GM19238 (cell line): ENCODE results near the gene WWOX.

Experiments
- DNase-seq: peaks from one replicate; pipeline ENCODE4 v3.0.0; 2011; ENCODE audit warnings: low spot score; ENCODE audit not compliant: insufficient read length

WWOX gene

DNA sequence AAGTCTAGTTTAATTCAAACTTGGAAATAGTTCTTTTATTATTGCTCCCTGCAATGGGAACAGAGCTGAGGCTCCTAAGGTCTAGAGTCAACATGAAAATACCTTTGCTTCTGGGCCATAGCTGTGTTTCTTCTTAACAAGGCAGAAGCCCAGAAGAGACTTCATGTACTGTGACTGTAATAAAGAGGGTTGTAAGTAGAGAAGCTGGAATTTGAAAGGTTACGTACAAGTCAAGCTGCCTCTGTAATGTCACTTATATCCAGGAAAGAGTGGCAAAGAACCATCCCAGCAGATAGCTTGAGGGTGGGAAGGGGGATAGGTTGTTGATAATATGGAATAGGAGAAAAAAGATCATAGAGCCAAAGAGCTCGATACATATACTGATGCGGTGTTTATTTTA lies 248.6 kb downstream of the WWOX start:
- DNase-seq: no peak

DNA sequence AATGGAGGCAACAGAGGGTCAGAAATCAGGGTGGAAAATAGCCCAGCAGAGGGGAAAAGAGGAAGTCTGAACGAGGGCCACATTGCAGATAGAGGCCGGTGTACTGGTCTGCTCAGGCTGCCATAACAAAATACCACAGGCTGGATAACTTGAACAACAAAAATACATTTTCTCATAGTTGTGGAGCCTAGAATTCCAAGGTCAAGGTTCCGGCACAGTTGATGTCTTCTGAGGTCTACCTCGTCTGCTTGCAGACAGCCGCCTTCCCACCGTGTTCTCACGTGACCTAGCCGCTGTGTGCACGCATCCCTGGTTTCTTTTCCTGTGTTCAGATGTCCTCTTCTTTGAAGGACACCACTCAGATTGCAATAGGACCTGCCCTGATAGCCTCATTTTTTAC lies 249.4 kb downstream of the WWOX start:
- no peak for DNase-seq

DNA sequence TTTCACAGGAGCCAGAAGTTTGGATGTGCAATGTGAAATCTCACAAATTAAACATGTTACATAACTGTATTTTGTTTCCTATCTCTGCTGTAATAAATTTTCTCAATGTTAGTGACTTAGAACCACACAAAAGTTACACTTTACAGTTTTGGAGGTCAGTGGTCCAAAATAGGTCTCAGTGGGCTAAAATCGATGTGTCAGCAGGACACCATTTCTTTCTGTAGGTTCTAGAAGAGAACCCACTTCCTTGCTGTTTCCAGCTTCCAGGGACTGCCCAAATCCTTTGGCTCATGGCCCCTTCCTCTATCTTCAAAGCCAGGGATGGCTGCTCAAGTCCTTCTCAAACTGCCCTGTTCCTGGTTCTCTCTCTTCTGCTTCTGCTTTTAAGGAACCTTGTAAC lies 252.7 kb downstream of the WWOX start:
- no peak for DNase-seq

DNA sequence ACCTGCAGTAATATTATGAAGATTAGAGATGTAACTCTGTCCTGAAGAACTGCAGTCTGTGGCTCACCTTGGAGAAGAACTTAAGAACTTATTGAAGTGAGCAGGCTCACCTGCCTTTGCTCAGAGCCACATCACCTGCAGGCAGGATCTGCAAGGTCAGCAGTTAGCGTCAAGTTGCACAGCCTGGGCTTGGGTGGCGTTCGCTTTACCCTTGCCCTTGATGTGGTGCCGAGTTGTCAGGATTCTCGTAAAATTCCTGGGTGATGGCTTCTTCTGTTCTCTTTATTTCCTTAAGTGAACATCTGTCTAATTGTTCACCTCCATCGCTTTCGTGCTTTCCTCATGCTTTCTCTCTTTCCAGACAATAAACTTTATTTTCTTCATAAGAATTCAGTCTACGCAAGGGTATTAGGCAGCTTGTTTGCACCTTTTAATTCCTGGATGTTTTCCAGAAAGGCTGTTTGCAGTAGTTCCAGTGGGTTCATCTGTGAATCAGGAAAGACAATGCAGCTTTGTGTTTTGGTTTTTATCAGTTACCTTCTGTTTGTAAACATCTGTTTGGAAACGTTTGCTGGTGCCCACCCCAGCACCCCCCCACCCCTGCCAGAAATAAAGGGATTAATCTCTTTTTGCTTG lies 254.3 kb downstream of the WWOX start:
- no peak for DNase-seq

DNA sequence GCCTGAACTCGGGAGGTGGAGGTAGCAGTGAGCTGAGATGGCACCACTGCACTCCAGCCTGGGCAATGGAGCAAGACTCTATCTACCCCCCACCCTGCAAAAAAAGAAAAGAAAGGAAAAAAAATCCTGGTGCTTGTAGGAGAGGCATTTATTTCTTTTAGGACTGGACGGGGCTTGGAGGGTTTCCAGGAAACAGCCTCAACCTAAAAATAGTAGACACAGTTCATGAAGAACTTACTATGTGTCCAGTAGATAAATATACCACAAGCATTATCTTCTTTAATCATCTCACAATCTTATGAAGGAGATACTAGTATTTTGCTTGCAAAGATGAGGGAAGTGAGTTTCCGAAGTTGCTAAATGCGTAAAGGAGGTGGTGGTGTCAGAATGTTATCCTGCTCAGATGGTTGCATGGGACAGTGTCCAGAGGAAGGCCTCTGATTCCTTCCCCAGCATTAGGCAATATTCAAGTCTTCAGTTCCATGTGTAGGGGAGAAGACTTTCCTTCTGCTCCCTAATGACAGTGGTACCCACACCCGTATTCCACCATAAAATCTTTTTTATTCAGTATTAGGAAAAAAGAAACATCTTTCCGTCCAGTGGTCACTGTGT lies 263.2 kb downstream of the WWOX start:
- DNase-seq: no peak

DNA sequence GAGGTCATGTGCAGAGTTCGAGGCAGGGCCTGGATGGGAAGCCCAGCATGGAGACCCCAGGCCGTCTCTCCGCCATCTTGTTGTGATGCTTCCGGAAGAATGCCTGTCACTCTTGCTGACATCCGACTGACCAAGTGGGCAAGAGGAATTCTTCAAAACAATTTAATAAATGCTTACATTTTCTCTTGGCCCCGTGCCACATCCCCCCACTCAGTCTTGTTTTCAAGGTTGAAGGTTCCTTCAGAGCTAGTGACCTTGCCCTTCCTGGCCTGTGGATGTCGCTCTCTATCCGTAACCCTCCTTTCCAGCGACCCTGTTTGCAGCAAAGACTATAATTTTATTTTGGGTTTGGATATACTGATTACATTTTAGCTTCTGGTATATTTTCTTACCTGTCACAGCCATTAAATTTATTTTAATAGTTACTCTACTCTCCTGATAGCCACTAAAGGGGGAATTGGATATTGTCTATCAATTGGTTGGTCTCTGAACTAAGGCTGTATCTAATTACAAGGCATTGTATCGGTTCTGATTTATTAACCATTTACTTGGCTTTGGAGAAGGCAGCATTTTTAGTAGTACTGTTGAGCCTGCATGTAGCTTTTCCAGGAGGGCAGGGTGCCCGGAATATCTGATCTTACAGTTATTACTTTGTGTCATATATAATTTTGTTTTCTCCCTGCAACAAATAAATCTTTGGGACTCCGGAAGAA lies 264.5 kb downstream of the WWOX start:
- DNase-seq: no peak

DNA sequence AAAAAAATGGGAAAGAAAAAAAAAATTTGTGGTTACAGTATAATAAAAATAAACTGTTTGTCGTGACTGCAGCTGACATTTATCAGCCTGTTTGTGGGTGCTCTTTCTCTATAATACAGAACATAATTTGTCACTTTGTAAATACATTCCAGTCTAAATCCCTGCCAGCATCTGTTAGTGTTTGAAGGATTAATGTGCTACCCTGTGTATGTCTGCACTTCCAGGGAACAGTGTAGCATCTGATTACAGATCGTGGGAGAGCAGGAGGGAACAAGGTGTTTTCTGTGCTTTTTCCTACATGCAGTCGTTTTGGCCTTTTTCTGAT lies 265.1 kb downstream of the WWOX start:
- DNase-seq: no peak

DNA sequence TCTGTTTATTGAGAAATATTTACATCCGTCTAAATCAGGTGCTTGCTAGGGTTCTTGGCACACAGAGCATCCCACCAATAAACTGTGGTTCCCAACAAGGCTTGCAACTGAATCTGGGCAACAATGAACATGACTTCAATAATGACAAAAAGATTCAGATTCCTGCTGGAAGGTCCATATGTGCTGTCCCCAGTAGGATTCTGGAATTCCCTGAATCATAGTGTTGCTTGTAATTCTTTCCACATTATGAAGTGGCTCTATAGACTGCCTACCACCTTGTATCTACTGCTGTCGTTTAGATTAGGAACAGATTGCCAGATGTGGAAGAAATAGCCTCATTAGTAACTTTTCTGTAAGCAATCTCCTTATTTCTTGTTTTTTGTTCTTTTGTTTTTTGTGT lies 265.9 kb downstream of the WWOX start:
- DNase-seq: no peak

DNA sequence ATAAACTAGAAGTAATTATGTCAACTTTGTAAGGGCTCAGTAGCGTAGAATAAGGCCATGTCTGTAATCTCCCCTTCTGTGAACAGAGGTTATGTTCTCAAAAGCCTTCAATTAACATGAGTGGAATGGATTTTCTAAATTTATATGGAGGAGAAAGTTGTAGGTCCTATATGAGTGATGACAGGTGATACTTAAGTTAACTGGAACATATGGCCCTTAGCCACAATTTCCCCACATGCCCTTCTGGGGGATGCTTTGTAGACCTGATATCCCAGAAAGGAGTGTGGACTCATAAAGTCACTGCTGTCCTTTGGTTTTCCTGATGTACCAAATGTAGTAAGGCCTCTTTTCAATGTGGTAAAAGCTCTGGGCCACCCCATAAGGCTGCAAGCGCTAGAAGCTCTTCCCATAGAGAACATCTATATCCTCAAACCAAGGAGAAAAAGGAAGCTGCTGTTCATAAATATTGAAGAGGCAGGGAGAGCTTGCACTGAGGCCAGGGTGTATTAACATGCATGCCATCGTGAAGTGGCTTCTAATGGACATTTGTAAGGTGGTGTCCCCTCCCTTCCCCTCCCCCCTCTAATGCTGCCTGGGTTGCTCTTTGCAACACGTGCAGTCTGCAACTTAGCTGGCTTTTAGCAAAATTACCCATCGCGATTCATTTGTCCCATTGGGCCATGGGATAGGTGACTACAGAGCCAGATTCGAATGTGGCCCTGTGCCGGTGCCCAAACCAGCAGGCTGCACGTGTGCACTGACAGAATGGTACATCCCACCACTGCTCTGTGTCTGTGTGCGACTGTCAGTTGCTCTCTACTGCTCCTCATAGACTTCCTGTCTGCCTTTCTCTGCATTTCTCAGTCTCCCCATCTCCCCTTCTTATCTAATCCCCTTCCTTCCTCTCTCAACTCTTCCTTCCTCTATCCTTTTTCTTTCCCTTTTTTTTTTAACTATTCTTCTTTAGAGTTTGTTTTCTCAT lies 269.0 kb downstream of the WWOX start:
- no peak for DNase-seq

DNA sequence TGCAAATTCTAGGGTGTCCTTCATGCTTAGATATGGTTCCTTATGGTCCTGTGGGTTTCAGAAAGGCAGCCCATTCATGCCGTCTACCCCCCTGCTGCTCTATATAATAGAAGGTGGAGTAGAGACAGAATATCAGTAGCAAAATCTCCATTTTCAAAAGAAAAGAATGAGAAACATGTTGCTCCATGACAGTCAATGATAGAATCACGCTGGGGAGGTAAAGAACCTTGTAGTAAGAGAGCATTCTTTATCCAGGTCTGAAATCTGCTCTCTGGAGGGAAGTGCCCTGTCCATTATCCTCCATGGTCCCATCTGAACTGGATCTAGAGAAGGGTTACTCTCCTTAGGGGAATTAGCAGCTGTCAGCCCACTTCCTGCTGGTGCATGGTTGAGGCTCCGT lies 272.8 kb downstream of the WWOX start:
- no peak for DNase-seq

DNA sequence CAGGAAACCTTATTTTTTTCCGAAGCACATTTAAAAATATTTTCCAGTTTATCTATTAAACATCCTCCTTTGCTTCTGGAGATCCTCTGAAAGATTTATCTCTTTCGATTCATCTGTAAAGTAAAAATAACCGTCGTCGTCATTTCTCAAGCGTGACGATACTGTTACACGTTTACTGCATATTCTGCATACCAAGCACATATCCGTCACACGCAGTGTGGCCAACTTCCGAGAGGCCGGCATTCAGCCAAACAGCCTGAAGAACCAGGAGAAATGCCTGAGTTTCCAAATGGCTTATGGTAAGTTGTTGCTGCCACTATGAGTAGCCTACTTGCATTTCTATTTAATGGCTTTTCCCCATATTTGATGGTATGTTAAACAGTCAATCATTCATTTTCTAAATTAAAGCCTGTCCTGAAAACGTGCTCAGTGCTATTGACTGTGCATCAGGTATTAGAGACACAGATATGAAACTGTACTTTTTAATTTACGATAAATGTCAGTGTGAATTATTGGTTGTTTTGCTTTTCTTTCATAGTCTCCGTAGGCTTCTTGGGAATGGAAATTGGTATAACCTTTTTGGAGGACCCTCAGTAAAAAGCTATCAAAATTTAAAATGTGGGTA lies 275.7 kb downstream of the WWOX start:
- DNase-seq: no peak

DNA sequence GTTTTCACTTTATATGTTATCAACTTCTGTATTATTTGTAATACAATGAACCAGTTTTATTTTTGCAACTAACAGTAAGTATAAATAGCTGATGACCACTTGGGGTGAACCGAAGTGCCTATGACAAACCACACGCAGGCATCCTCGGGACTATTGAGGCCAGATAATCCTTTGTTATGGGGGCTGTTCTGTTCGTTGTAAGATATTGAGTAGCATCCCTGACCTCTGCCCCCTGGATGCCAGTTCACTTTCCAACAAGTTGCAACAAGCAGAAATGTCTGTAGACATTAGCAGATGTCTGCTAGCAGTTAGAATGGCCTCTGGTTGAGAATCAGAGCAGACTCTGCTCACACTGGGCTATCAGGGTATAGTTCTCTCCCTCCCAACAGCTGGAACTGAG lies 277.0 kb downstream of the WWOX start:
- DNase-seq: no peak

DNA sequence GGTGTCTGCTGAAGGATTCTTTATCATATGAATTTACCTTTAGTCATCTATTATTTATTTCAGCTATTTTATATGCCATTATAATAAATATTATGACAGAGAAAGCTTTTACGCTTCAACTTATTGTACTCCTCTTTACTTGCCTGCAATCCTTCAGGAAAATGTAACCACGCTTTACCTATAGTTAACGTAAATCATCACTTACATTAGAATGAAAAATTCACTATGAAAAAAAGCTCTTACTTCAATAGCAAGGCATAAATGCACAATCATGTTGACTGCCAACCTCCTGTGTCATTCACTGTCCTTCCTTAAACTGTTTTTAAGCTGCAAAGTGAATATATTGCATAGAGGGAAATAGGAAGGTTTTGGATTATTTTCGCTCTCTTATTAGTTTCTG lies 277.9 kb downstream of the WWOX start:
- no peak for DNase-seq

DNA sequence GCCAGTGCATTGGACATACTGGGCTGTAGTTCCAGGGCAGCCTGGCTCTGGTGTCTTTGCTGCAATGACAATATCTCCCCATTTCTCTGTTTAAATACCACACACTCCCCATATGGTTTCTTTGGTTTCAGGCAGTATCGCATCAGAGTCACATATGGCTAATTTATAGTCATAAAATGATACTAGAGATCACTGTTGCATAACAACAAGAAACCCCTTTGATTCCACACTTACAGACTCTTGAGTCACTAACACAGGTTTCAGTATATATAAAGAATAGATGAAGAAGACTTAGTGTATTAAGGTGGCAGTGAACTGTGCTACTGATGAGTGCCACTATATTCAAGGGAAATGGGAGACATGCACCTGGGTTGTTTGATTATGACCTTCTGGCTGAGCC lies 281.6 kb downstream of the WWOX start:
- no peak for DNase-seq

DNA sequence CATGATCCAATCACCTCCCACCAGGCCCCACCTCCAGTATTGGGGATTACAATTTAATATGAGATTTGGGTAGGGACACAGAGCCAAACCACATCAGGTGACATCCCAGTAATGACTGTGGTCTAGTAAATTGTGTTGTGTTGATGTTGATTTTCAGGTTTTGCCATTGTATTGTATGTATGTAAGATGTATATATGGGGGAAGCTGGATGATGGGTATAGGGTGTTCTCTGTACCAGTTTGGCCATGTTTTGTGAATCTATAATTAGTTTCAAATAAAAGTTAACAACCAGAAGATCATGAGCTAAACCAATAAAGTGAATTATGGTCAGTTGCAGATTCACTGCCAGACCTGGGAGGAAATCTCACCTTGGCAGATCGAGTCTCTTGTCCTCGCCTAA lies 283.7 kb downstream of the WWOX start:
- no peak for DNase-seq

DNA sequence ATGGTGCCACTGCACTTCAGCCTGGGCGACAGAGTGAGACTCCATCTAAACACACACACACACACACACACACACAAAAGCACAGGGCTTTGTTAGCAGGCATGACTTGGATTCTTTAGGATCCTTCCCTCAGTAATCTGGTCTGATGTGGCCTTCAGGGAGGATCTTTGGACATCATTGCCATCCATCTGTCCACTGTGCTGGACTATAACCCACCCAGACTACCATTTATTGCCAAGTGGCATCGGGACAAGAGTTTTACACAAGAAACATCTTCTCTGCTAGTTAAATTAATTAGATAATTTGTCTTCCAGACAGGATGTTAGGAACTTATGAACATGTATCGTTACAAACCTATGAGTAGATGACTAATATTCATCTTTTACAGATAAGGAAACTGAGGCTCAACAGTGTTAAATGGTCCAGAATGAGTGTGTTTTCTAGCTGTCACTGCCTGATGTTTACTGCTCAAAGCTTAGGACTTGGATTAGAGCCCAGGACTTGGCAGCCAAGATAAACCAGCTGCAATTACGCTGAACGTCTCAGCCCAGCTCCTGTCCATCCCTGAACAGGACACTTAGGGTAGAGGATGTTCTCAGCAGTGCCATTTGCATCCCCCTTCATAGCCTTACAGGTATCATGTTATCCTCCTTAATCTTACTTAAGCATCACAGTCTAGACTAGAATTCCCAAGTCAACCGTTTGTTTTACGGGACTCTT lies 285.8 kb downstream of the WWOX start:
- DNase-seq: no peak

DNA sequence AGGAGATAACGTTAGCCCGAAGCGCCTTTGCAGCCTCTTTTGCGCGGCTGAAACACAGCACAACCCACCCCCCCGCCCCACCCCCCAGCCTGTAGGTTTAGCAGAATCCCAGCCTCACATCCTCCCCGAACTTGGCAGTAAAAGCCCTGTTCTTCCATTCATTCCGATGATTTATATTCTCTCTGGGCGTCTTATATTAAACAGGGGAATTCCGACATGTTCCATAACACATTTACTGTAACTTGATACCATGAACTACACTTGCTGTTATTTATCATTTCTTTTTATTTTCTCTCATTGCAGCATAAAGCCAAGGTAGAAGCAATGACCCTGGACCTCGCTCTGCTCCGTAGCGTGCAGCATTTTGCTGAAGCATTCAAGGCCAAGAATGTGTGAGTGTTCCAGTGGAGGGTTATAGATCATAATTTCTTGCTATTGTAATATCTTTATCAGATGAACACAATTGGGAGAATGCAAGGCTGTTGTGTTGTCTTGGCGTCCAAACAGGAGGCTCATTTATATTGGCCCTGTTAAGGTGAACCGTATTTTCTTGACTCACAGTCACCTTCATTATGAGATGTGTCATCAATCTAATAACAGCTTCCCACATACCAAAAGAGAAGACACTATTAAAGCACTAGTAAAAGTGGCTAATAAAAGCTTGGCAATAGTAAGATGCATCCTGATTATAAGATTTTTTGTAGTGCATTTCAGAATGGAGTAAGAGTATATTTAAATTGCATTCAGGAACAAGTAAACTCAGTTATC lies 287.3 kb downstream of the WWOX start:
- no peak for DNase-seq

DNA sequence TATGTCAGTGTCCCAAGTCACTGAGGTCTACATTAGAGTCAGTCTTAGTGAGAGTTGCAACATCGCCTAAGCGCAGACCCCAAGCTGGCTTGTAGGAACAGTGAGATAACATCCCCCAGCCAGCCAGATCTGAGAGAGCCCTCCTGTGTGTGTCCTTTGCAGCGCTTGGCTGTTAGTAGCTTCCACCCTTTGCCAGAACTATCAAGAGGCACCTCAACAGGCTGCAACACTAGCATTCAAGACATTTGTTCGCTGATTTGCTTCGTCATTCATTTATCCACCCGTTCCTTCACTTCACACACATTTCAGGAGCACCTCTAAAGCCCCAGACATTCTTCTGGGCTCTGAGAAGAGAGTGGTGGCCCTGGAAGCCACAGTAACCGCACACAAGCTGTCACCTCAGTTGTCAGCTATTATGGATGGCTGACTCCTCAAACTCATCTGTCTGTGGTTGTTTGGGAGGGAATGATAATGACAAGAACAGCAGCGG lies 289.6 kb downstream of the WWOX start:
- no peak for DNase-seq

DNA sequence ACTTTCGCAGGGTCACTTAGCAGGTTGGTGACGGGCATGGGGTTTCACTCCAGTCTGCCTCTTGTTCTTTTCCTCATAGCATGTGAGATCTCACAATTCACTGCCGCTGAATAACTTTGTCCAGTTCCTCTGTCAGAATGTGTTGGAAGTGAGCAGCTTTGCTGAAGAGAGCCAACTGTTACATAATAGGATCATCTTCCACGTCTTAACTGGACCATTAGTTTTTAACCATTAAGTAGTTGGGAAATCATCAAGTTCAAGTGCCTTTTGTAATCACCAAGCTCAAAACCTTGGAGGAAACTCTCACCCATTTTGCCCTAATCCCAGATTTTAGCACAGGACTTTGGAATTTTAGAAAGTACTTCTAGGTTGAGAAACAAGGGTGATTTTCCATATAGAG lies 290.6 kb downstream of the WWOX start:
- DNase-seq: no peak
